ENCODE results near the gene IGSF6. TPM values are rescaled to one million over a fixed set of nuclear protein-coding genes. Genes with fewer than 3 reads are reported as not detected.

The IGSF6 gene
- total RNA-seq, 1 experiment from 2014 or later: not detected

GRCh38 chr16:21617607-21618006, 34.8 kb downstream of the IGSF6 start:
- H3K9me3 ChIP-seq (ENCODE audit: control insufficient read depth, low read depth, low read length): no peaks in the 10 kb centered on the region
- H2BK15ac ChIP-seq (ENCODE audit: low read depth, low read length): no peak overlapping the region
- H3K23ac ChIP-seq (ENCODE audit: insufficient read length, low read depth, low read length): no peak overlapping the region
- H3K4me3 Mint-ChIP-seq: no peak overlapping the region
- H3K4me1 Mint-ChIP-seq: peaks cover 4 to 6% of the 10 kb centered on the region in 2 experiments
- peak overlapping the region in 2 of 3 experiments; percentile 29 to 55; a peak in 2 of 7 replicates for H3K27ac Mint-ChIP-seq
- H3K79me1 ChIP-seq (ENCODE audit: insufficient read depth, low read depth, low read length, poor library complexity, severe bottlenecking): peaks cover 13% of the 10 kb centered on the region
- peaks cover 2% of the 10 kb centered on the region; the same call in 1 of the 2 replicates for H3K79me2 ChIP-seq (ENCODE audit: insufficient read depth, low read length)
- H3K56ac ChIP-seq (ENCODE audit: insufficient read length, low read depth, low read length): no peak overlapping the region
- no peak overlapping the region for H4K5ac ChIP-seq (ENCODE audit: insufficient read length, low read depth, low read length)
- no peak overlapping the region for H2AFZ ChIP-seq (ENCODE audit: low read length)
- H4K8ac ChIP-seq (replicated peaks; ENCODE audit: insufficient read length, low read depth, low read length): no peak overlapping the region
- no peaks in the 10 kb centered on the region for H4K20me1 ChIP-seq (ENCODE audit: control insufficient read depth, insufficient read depth, insufficient read length)
- H3K4me1 ChIP-seq (ENCODE audit: insufficient read depth, low read length): no peaks in the 10 kb centered on the region
- WGBS (ENCODE audit: extremely low coverage, insufficient read length, low lambda C conversion rate): no CpG with 5 or more reads among the region's 3 CpGs
- no peak overlapping the region for H3K18ac ChIP-seq (ENCODE audit: insufficient read length, low read depth, low read length)
- H3K4me2 ChIP-seq (ENCODE audit: insufficient read depth, insufficient read length, low read length): no peak overlapping the region
- no peak for DNase-seq
- H3K23me2 ChIP-seq (ENCODE audit: insufficient read length, low read depth, low read length, poor library complexity, severe bottlenecking): no peaks in the 10 kb centered on the region
- H3K9me3 Mint-ChIP-seq: no peaks in the 10 kb centered on the region
- no peak overlapping the region for H2BK120ac ChIP-seq (ENCODE audit: low read depth, low read length, poor library complexity, severe bottlenecking)
- peaks cover 8 to 45% (median 28%) of the 10 kb centered on the region in 3 experiments; a peak in 6 of 7 replicates for H3K36me3 Mint-ChIP-seq (ENCODE audit: insufficient read depth in 1 of 3, low read depth in 3 of 3)
- no peak overlapping the region for H2BK20ac ChIP-seq (ENCODE audit: low read depth, low read length, poor library complexity, severe bottlenecking)
- no peaks in the 10 kb centered on the region for H3K27me3 Mint-ChIP-seq (ENCODE audit: low read depth)
- H3K27me3 ChIP-seq (ENCODE audit: insufficient read depth, low read length): no peaks in the 10 kb centered on the region
- no peak overlapping the region for H3T11ph ChIP-seq (ENCODE audit: low read length)
- no peak for TF ChIP-seq CTCF (conservative IDR thresholded peaks at IDR 0.05)
- H2BK12ac ChIP-seq (ENCODE audit: insufficient read length, low read depth, low read length): no peak overlapping the region
- H4K91ac ChIP-seq (ENCODE audit: insufficient read length, low read depth, low read length): no peak overlapping the region
- no peak overlapping the region for H2BK5ac ChIP-seq (ENCODE audit: insufficient read length, low read length)
- no peak overlapping the region for H3K14ac ChIP-seq (ENCODE audit: insufficient read depth, low read length)
- H3K9ac ChIP-seq (ENCODE audit: extremely low read depth, insufficient read length, low read length): no peak overlapping the region
- H3K4ac ChIP-seq (ENCODE audit: low read depth, low read length): no peak overlapping the region
- no peak overlapping the region for H2AK5ac ChIP-seq (ENCODE audit: insufficient read length, low read length)
- H3K27ac ChIP-seq (ENCODE audit: insufficient read length, low read depth, low read length): no peak overlapping the region
